Endothelial cell of umbilical vein (primary cell): ENCODE data around the gene LPP. TPM values are rescaled to one million over a fixed set of nuclear protein-coding genes. Genes with fewer than 3 reads are reported as not detected.

Experiments used
- BruUV-seq: library from RNA; stranded (reverse); fragments of 400-500 nt; replicated peaks from 2 replicates; lab custom pipeline; 2021; lab: Mats Ljungman, UMichigan
- CTCF ChIA-PET: fragments of 300-600, 350-600 bp; sonication (Branson Sonifier 250); formaldehyde crosslinking; loops from one replicate; lab custom pipeline; 2021; ENCODE audit warnings: antibody characterized with exemption, inconsistent platforms; lab: Charles Lee
- POLR2A ChIA-PET: fragments of 300-600, 350-600 bp; sonication (Branson Sonifier 250); formaldehyde crosslinking; loops from one replicate; lab custom pipeline; 2021; ENCODE audit warnings: antibody characterized with exemption, inconsistent platforms; lab: Charles Lee
- DNase-seq: peaks from one replicate; pipeline ENCODE4 v3.0.0-alpha.2; 2011; ENCODE audit warnings: low read depth, low spot score
- FAIRE-seq: peaks from 2 replicates; lab custom pipeline; 2011; peaks lifted over from hg19 to GRCh38; lab: Jason Lieb, UNC
- H2AFZ ChIP-seq: 2 replicates; pipeline ENCODE4 v1.6.0; 2012; ENCODE audit warnings: low read depth, low read length, control low read depth, inconsistent platforms
- H3K27ac ChIP-seq: 2 replicates; pipeline ENCODE4 v1.5.1; 2011; ENCODE audit warnings: low read depth, mild to moderate bottlenecking, control low read depth, low read length, moderate library complexity; ENCODE audit not compliant: insufficient read depth
- H3K27me3 ChIP-seq, 2 experiments: 2 replicates each; pipeline versions ENCODE4 v1.6.0 to v1.6.1; 2011; ENCODE audit warnings: low read length in 2 of 2, mixed read lengths in 1 of 2; ENCODE audit not compliant: control insufficient read depth in 2 of 2, insufficient read depth in 2 of 2
- H3K36me3 ChIP-seq, 2 experiments: 2 replicates in 1 of 2; 3 replicates in 1 of 2; pipeline ENCODE4 v1.5.1; 2011; ENCODE audit warnings: low read length in 2 of 2, mild to moderate bottlenecking in 1 of 2, moderate library complexity in 1 of 2; ENCODE audit not compliant: control insufficient read depth in 2 of 2, insufficient read depth in 2 of 2; ENCODE audit errors: extremely low read depth in 1 of 2
- H3K4me1 ChIP-seq: 3 replicates; pipeline ENCODE4 v1.5.1; 2011; ENCODE audit warnings: mild to moderate bottlenecking, low read length; ENCODE audit not compliant: control insufficient read depth, insufficient read depth; ENCODE audit errors: extremely low read depth
- H3K4me2 ChIP-seq: 2 replicates; pipeline ENCODE4 v1.6.1; 2011; ENCODE audit warnings: low read length, control low read depth, mixed read lengths; ENCODE audit not compliant: insufficient read depth
- H3K4me3 ChIP-seq, 3 experiments: fragments of 200-600 bp in 1 of 3; sonication (generic), shearing (Covaris generic) in 1 of 3; replicated peaks in 1 of 3; 2 replicates each; pipeline ENCODE4 v1.5.1; 2011 to 2016; ENCODE audit warnings: control low read depth in 3 of 3, low read length in 3 of 3, mild to moderate bottlenecking in 2 of 3, inconsistent platforms in 1 of 3, low read depth in 1 of 3, moderate library complexity in 1 of 3; ENCODE audit not compliant: insufficient read depth in 1 of 3
- H3K79me2 ChIP-seq: 2 replicates; pipeline ENCODE4 v1.6.0; 2012; ENCODE audit warnings: low read length, inconsistent platforms; ENCODE audit not compliant: control insufficient read depth, insufficient read depth
- H3K9ac ChIP-seq: replicated peaks from 2 replicates; pipeline ENCODE3; 2011; ENCODE audit warnings: low read length, control low read depth; ENCODE audit not compliant: insufficient read depth; ENCODE audit errors: extremely low read depth
- H3K9me1 ChIP-seq: replicated peaks from 3 replicates; pipeline ENCODE4 v1.6.0; 2011; ENCODE audit warnings: mild to moderate bottlenecking, low read length; ENCODE audit not compliant: control insufficient read depth, insufficient read depth; ENCODE audit errors: extremely low read depth
- H3K9me3 ChIP-seq: replicated peaks from 2 replicates; pipeline ENCODE4 v1.5.1; 2012; ENCODE audit warnings: low read length, inconsistent platforms; ENCODE audit not compliant: control insufficient read depth, insufficient read depth
- H4K20me1 ChIP-seq: replicated peaks from 2 replicates; pipeline ENCODE3; 2011; ENCODE audit warnings: mild to moderate bottlenecking, low read length; ENCODE audit not compliant: control insufficient read depth, insufficient read depth; ENCODE audit errors: extremely low read depth
- CTCF ChIP-seq, 2 donors: IDR thresholded peaks; 1 replicate in 1 of 2; 2 replicates in 1 of 2; pipeline ENCODE4 v1.5.1; 2011; ENCODE audit warnings: low read length in 2 of 2, mild to moderate bottlenecking in 2 of 2, moderate library complexity in 2 of 2, control low read depth in 1 of 2, inconsistent platforms in 1 of 2, low read depth in 1 of 2; ENCODE audit not compliant: insufficient read depth in 1 of 2; ENCODE audit errors: extremely low read depth in 1 of 2
- EZH2 ChIP-seq: IDR thresholded peaks from 2 replicates; pipeline ENCODE4 v1.6.1; 2012; ENCODE audit warnings: borderline replicate concordance, low read depth, mild to moderate bottlenecking, moderate library complexity, low read length, inconsistent platforms; ENCODE audit not compliant: severe bottlenecking
- FOS ChIP-seq: IDR thresholded peaks from 2 replicates; pipeline ENCODE4 v1.6.1; 2011; ENCODE audit warnings: mild to moderate bottlenecking, low read length, moderate library complexity, borderline replicate concordance; ENCODE audit not compliant: insufficient read depth
- GATA2 ChIP-seq: IDR thresholded peaks from 2 replicates; pipeline ENCODE4 v1.7.0; 2011; ENCODE audit warnings: low read depth, mild to moderate bottlenecking, moderate library complexity, mixed read lengths, low read length; ENCODE audit not compliant: insufficient read length, insufficient read depth
- JUN ChIP-seq: IDR thresholded peaks from 2 replicates; pipeline ENCODE4 v1.6.1; 2011; ENCODE audit warnings: borderline replicate concordance, low read depth; ENCODE audit not compliant: insufficient read length, insufficient read depth
- MAX ChIP-seq: IDR thresholded peaks from 2 replicates; pipeline ENCODE4 v1.6.1; 2011; ENCODE audit not compliant: insufficient read depth, insufficient read length
- MYC ChIP-seq: IDR thresholded peaks from one replicate; pipeline ENCODE4 v1.6.1; 2011; ENCODE audit warnings: mild to moderate bottlenecking, low read depth, low read length
- POLR2A ChIP-seq: IDR thresholded peaks from 2 replicates; pipeline ENCODE4 v1.6.1; 2012; ENCODE audit warnings: low read depth, mild to moderate bottlenecking, control low read depth, low read length
- POLR2AphosphoS5 ChIP-seq: IDR thresholded peaks from 2 replicates; pipeline ENCODE4 v1.6.1; 2012; ENCODE audit warnings: low read depth, mild to moderate bottlenecking, control low read depth, low read length, moderate library complexity; ENCODE audit not compliant: insufficient read depth
- dilution Hi-C: fragments of 300-500 bp; cut with MboI; formaldehyde crosslinking; loops from one replicate; pipeline ENCODE4 v1.15.0; 2019; ENCODE audit warnings: low sequenced_read_pairs; ENCODE audit not compliant: extremely low pct_ligation_motif_present
- intact Hi-C: fragments of 100-400 bp; cut with micrococcal nuclease; formaldehyde crosslinking; loops from one replicate; pipeline ENCODE4 v1.10.0; 2022
- polyA plus RNA-seq, 4 experiments: library from polyadenylated mRNA; depleted of rRNA in 3 of 4; stranded (reverse) in 3 of 4; unstranded in 1 of 4; fragments of >200 nt; gene quantifications; 2 replicates each; pipeline versions ENCODE4 v1.2.1 to v1.2.3, GENCODE V29; 2011 to 2012; ENCODE audit warnings: missing spikeins in 1 of 4
- total RNA-seq: library from RNA; stranded (reverse); gene quantifications from 2 replicates; pipeline ENCODE4 v1.2.3, GENCODE V29; 2021

LPP gene
- total and polyA plus RNA-seq, 2 donors (not counting 3 experiments of a cell fraction or from before 2014, with no cell fraction given), result 16.9 to 153 TPM

GRCh38 chr3:188904670-188905069 lies 750.7 kb downstream of the LPP start:
- CTCF ChIA-PET, result interaction anchor here (1.5 kb wide), 1 partner anchor 33 kb away, joined by 4 read pairs; no protein-coding TSS in a partner anchor

GRCh38 chr3:188905547-188905946 lies 751.6 kb downstream of the LPP start:
- TF ChIP-seq FOS, result no peak
- TF ChIP-seq GATA2, result no peak
- no peak for TF ChIP-seq EZH2
- TF ChIP-seq CTCF (IDR thresholded peaks at IDR 0.05; ENCODE audit: extremely low read depth in 1 of 2, insufficient read depth in 1 of 2, low read depth in 1 of 2, low read length in 2 of 2), result no peak
- TF ChIP-seq MAX, result no peak
- TF ChIP-seq MYC, result no peak
- TF ChIP-seq POLR2A, result no peak
- no peak for TF ChIP-seq POLR2AphosphoS5
- no peak for TF ChIP-seq JUN
- dilution Hi-C loops, result no loop called here
- intact Hi-C loops, result no loop called here
- H3K9ac ChIP-seq, result no peak overlapping the region
- BruUV-seq, result no TSS peak
- H3K4me3 ChIP-seq, result no peak overlapping the region
- no peaks in the 10 kb centered on the region for H4K20me1 ChIP-seq
- DNase-seq (no peak), FAIRE-seq (no peak)
- no peak overlapping the region for H2AFZ ChIP-seq
- no peak overlapping the region for H3K27ac ChIP-seq
- H3K4me2 ChIP-seq, result no peak overlapping the region
- CTCF ChIA-PET, result interaction anchor here (1.3 kb wide), 1 partner anchor 21 kb away, joined by 5 read pairs; no protein-coding TSS in a partner anchor
- H3K4me1 ChIP-seq, result peaks cover 22% of the 10 kb centered on the region
- H3K9me3 ChIP-seq, result no peaks in the 10 kb centered on the region
- POLR2A ChIA-PET, result no interaction called here
- no peaks in the 10 kb centered on the region for H3K9me1 ChIP-seq
- no peaks in the 10 kb centered on the region for H3K36me3 ChIP-seq
- H3K79me2 ChIP-seq, result no peaks in the 10 kb centered on the region
- H3K27me3 ChIP-seq, result no peaks in the 10 kb centered on the region

More at GRCh38 chr3:188904670-188905069, 750.7 kb downstream of the LPP start:
- H3K9ac ChIP-seq, result no peak overlapping the region
- FAIRE-seq (no peak), DNase-seq (no peak)
- no peaks in the 10 kb centered on the region for H4K20me1 ChIP-seq
- no peak overlapping the region for H3K4me2 ChIP-seq
- intact Hi-C loops (loop anchor here (5.0 kb wide), 1 partner anchor 397 kb away; no protein-coding TSS in a partner anchor), dilution Hi-C loops (no loop called here)
- TF ChIP-seq MAX (no peak), EZH2 (no peak), FOS (no peak), POLR2A (no peak), JUN (no peak), MYC (no peak), GATA2 (no peak)
- H3K9me3 ChIP-seq, result no peaks in the 10 kb centered on the region
- H3K4me3 ChIP-seq, result no peak overlapping the region
- no peaks in the 10 kb centered on the region for H3K36me3 ChIP-seq
- POLR2A ChIA-PET, result no interaction called here
- no peaks in the 10 kb centered on the region for H3K9me1 ChIP-seq
- peaks cover 30% of the 10 kb centered on the region for H3K4me1 ChIP-seq
- H2AFZ ChIP-seq, result no peak overlapping the region
- no peak overlapping the region for H3K27ac ChIP-seq
- BruUV-seq, result no TSS peak
- H3K27me3 ChIP-seq, result no peaks in the 10 kb centered on the region
- H3K79me2 ChIP-seq, result no peaks in the 10 kb centered on the region
